Duodenal mucosa (tissue), 2 donors: Measurements from ENCODE around the gene MOCS3.

Source experiments
- H3K27ac ChIP-seq: one replicate; pipeline ENCODE4 v1.7.0; 2013; ENCODE audit warnings: low read depth, low read length
- H3K27me3 ChIP-seq, 2 donors: one replicate each; pipeline ENCODE4 v1.7.0; 2013; ENCODE audit warnings: low read length in 2 of 2, control low read depth in 1 of 2; ENCODE audit not compliant: insufficient read depth in 2 of 2, control insufficient read depth in 1 of 2
- H3K36me3 ChIP-seq, 2 donors: one replicate each; pipeline ENCODE4 v1.7.0; 2013; ENCODE audit warnings: low read length in 2 of 2, control low read depth in 1 of 2; ENCODE audit not compliant: insufficient read depth in 2 of 2, control insufficient read depth in 1 of 2
- H3K4me1 ChIP-seq, 2 donors: one replicate each; pipeline ENCODE4 v1.7.0; 2013; ENCODE audit warnings: low read length in 2 of 2, control low read depth in 1 of 2; ENCODE audit not compliant: insufficient read depth in 2 of 2, control insufficient read depth in 1 of 2
- H3K4me3 ChIP-seq, 2 donors: one replicate each; pipeline ENCODE4 v1.7.0; 2013; ENCODE audit warnings: low read length in 2 of 2, low read depth in 1 of 2
- H3K9ac ChIP-seq, 2 donors: one replicate each; pipeline ENCODE4 v1.7.0; 2013; ENCODE audit warnings: low read length in 2 of 2, low read depth in 1 of 2
- H3K9me3 ChIP-seq, 2 donors: one replicate each; pipeline ENCODE4 v1.7.0; 2013; ENCODE audit warnings: low read length in 2 of 2, control low read depth in 1 of 2; ENCODE audit not compliant: control insufficient read depth in 1 of 2

Gene MOCS3

DNA sequence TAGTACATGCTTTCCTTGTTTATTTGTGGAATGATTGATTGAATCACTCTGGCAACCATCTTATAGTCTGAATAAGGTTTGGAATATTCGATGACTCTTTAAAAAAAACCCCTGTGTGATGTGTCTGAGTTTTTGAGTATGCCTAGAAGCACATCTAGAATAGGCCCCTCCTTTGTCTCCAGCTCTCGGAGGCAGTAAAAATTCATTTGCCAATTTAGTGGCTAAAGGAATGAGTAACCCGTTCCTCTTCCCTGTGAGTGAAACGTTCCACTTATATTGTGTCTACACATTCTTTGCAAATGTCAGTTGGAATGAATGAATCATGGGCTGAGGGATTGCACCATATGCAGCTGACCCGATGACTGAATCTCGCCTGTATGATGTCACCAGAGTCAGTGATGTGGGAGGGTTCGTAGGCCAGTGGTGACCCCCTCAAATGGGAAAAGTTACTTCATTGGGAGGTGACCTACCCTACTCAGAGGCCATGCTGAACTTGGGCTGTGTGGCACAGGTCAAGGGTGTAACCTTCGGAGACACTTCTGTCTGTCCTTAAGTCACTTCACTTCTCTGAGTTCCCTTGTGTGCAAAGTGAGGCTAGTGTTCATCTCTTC lies 21.6 kb downstream of the MOCS3 start:
- Histone ChIP-seq H3K36me3 (no peaks in the 10 kb centered on the region), H3K9me3 (no peaks in the 10 kb centered on the region), H3K27me3 (peaks cover 0 to 2% of the 10 kb centered on the region in 2 donors)

DNA sequence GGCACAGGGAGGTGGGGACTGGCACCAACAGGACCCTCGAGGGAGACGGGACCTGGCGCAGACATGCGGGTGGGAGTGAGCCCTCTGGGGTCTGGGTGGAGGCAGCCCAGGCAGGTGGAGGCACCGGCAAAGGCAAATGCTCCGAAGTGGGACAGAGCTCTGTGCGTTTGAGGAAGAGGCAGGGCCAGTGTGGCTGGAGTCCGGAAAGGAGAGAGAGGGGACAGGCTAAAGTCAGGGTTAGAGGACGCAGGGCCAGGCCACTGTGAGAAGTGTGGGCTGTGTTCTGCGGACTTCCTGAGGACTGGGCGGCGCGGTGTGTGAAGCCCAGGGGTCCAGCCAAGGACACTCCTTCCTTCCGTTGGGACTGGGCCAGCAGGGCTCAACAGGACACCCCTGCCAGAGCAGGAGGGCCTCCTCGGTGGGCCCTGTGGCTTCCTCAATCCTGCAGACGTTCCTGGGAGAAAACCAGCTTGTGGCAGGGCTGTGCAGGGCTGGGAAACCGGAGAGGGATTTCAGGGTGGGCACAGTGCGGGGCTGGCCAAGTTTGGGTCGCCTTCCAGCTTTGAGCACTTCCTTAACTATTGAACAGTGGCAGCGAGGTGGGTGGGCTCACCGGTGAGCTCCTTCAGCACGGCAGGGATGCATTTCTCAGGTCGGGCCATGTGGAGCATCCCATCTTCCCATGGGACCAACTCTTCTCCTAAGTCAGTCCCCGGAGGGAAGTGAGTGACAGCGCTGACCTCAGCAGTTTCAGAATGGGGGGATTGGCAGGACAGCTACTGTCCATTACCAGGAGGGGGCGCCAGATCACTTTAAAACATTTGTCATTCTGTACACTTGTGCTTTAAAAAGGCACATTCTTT lies 22.5 kb downstream of the MOCS3 start:
- Histone ChIP-seq H3K9me3 (no peaks in the 10 kb centered on the region), H3K9ac (no peak overlapping the region), H3K36me3 (no peaks in the 10 kb centered on the region), H3K27ac (no peak overlapping the region), H3K27me3 (peaks cover 0 to 2% of the 10 kb centered on the region in 2 donors), H3K4me3 (no peak overlapping the region), H3K4me1 (peaks cover 0 to 6% of the 10 kb centered on the region in 2 donors)

More for the DNA sequence above, 21.6 kb downstream of the MOCS3 start:
- Histone ChIP-seq H3K27ac (no peak overlapping the region), H3K9ac (no peak overlapping the region), H3K4me3 (no peak overlapping the region), H3K4me1 (peaks cover 0 to 6% of the 10 kb centered on the region in 2 donors)

GRCh38 chr20:50981714-50982048 lies 23.1 kb downstream of the MOCS3 start:
- Histone ChIP-seq H3K4me1 (peaks cover 0 to 6% of the 10 kb centered on the region in 2 donors), H3K9me3 (no peaks in the 10 kb centered on the region), H3K27ac (no peak overlapping the region), H3K9ac (no peak overlapping the region), H3K36me3 (no peaks in the 10 kb centered on the region), H3K27me3 (peaks cover 0 to 6% of the 10 kb centered on the region in 2 donors), H3K4me3 (no peak overlapping the region)

GRCh38 chr20:50982363-50982762 lies 23.7 kb downstream of the MOCS3 start:
- Histone ChIP-seq H3K4me3 (no peak overlapping the region), H3K9me3 (no peaks in the 10 kb centered on the region), H3K27me3 (peaks cover 0 to 6% of the 10 kb centered on the region in 2 donors), H3K36me3 (no peaks in the 10 kb centered on the region), H3K9ac (no peak overlapping the region), H3K4me1 (peaks cover 0 to 6% of the 10 kb centered on the region in 2 donors), H3K27ac (no peak overlapping the region)

- no peaks in the 10 kb centered on the region for H3K9me3 ChIP-seq
- H3K4me1 ChIP-seq, result no peaks in the 10 kb centered on the region
- H3K4me3 ChIP-seq, result no peak overlapping the region
- H3K36me3 ChIP-seq, result no peaks in the 10 kb centered on the region
- no peak overlapping the region for H3K9ac ChIP-seq
- H3K27me3 ChIP-seq, result peaks cover 0 to 6% of the 10 kb centered on the region in 2 donors
- H3K27ac ChIP-seq, result no peak overlapping the region
These were observed 24.7 kb downstream of the MOCS3 start for GRCh38 chr20:50983321-50983720.

- peaks cover 3% of the 10 kb centered on the region in 2 donors for H3K4me1 ChIP-seq
- no peak overlapping the region for H3K9ac ChIP-seq
- no peaks in the 10 kb centered on the region for H3K9me3 ChIP-seq
- H3K27ac ChIP-seq, result no peak overlapping the region
- no peaks in the 10 kb centered on the region for H3K36me3 ChIP-seq
- peaks cover 0 to 6% of the 10 kb centered on the region in 2 donors for H3K27me3 ChIP-seq
- H3K4me3 ChIP-seq, result no peak overlapping the region
These were observed 29.0 kb downstream of the MOCS3 start for GRCh38 chr20:50987493-50988210.

DNA sequence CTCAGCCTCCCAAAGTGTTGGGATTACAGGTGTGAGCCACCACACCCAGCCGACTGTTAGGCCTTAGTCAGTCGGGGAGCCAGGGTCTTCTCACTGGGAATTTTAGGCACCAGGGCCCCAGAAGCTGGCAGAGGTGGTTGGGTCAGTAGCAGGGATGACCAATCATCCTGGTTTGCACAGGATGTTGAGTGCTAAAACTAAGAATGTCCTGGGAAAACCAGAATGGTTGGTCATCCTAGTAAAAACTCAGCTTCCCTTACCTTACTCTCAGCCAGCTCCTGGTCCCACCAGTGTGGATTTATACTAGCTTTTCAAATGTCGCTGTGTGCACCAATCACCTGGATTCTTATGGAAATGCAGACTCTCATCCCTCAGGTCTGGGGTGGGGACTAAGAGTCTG lies 32.5 kb downstream of the MOCS3 start:
- H3K36me3 ChIP-seq, result no peaks in the 10 kb centered on the region
- H3K9ac ChIP-seq, result no peak overlapping the region
- H3K4me1 ChIP-seq, result peaks cover 5% of the 10 kb centered on the region in 2 donors
- no peaks in the 10 kb centered on the region for H3K9me3 ChIP-seq
- H3K4me3 ChIP-seq, result no peak overlapping the region
- H3K27me3 ChIP-seq, result peaks cover 0 to 4% of the 10 kb centered on the region in 2 donors
- H3K27ac ChIP-seq, result no peak overlapping the region

DNA sequence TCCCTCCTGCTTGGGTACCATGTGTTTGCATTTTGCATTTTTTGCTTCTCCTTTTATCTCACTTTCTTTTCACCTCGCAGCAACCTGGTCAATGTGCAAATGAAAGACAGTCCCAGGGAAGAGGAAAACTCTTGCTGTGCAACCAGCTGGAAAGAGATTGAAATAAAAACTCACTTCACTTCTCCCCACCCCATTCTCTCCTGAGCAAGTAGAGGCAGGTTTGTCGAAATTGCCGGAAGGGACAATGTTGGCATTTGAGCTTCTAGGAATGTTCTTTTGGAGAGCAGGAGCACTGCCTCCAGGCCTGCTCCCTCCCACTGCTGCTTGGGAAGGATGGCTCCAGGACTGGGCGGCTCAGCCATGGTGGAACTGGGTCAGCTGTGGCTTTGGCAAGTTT lies 33.7 kb downstream of the MOCS3 start:
- Histone ChIP-seq H3K4me1 (peaks cover 5% of the 10 kb centered on the region in 2 donors), H3K36me3 (no peaks in the 10 kb centered on the region), H3K27me3 (peaks cover 0 to 4% of the 10 kb centered on the region in 2 donors), H3K9ac (no peak overlapping the region), H3K27ac (no peak overlapping the region), H3K4me3 (no peak overlapping the region), H3K9me3 (no peaks in the 10 kb centered on the region)

DNA sequence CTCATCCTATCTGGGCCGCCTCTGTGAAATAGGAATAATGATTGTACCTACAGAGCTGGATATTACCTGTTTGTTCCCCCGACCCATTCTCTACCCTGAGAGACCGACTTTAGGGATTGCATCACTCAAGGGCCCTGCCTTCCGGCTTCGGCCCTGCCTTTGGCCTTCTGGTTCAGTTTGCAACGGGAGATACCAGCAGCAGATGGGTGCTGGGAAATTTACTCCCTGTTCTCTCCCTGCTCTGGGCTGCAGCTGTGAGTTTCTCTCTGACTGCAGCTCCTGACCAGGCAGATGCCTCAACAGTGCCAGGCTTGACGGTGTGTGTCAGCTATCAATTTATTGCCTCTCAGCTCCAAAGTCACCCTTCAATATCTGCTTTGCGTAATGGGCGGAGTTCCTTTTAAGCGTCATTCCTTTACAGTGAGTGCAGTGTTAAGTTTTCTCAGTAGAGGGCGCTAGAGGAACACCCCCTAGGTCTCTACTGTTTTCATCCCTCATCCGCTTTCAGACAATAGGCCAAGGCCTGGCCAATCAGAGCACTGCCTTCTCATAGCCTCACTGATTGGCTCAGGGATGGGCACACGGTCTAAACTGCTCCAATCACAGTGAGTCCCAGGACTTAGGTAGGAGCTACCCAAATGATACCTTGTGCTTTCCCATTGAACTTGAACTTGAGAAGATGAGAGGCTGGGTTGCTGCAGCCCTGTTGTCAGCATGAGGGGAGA lies 34.3 kb downstream of the MOCS3 start:
- Histone ChIP-seq H3K9me3 (no peaks in the 10 kb centered on the region), H3K27ac (no peak overlapping the region), H3K27me3 (peaks cover 0 to 8% of the 10 kb centered on the region in 2 donors), H3K9ac (no peak overlapping the region), H3K36me3 (no peaks in the 10 kb centered on the region), H3K4me1 (peaks cover 5% of the 10 kb centered on the region in 2 donors), H3K4me3 (no peak overlapping the region)
